Adrenal gland (tissue), 12 donors: ENCODE data around the gene FIGNL2. TPM values are rescaled to one million over a fixed set of nuclear protein-coding genes. Genes with fewer than 3 reads are reported as not detected.
A peak's percentile ranks its signal among the peaks of the same experiment; 100 is the strongest.

Experiments
- DNase-seq, 7 donors: peaks; one replicate each; pipeline ENCODE4 v3.0.0-alpha.2; 2019 to 2020
- H3K27ac ChIP-seq, 5 donors: fragments of 200-600 bp; sonication (generic) in 4 of 5; 1 replicate in 3 of 5; 2 replicates in 2 of 5; pipeline versions ENCODE4 v1.5.1 to v1.8.0; 2016 to 2020; ENCODE audit warnings: mild to moderate bottlenecking in 1 of 5
- H3K27me3 ChIP-seq: fragments of 200-600 bp; 2 replicates; pipeline ENCODE4 v1.8.0; 2021
- H3K36me3 ChIP-seq, 2 donors: fragments of 200-600 bp; replicated peaks in 1 of 2; 1 replicate in 1 of 2; 2 replicates in 1 of 2; pipeline versions ENCODE4 v1.5.1 to v1.8.0; 2018 to 2022
- H3K4me1 ChIP-seq, 2 donors: fragments of 200-600 bp; replicated peaks in 1 of 2; 1 replicate in 1 of 2; 2 replicates in 1 of 2; pipeline versions ENCODE4 v1.5.1 to v1.8.0; 2018 to 2021
- H3K4me3 ChIP-seq, 4 donors: fragments of 200-600 bp; sonication (generic) in 3 of 4; one replicate each; pipeline ENCODE4 v1.5.1; 2016 to 2018
- H3K9me3 ChIP-seq, 3 donors: fragments of 200-600 bp; sonication (generic) in 1 of 3; replicated peaks in 1 of 3; 1 replicate in 2 of 3; 2 replicates in 1 of 3; pipeline versions ENCODE4 v1.5.1 to v1.8.0; 2016 to 2021
- POLR2A ChIP-seq, 2 donors: fragments of 450-650 bp; IDR thresholded peaks; one replicate each; pipeline ENCODE4 v1.6.1; 2017; ENCODE audit warnings: antibody characterized with exemption in 2 of 2, mild to moderate bottlenecking in 2 of 2, moderate library complexity in 1 of 2
- WGBS, 4 donors: extraction: QIAGEN DNeasy Blood & Tissue Kit in 2 of 4; methylation state at CpG; one replicate each; pipeline versions ENCODE4 v1.1.5 to v1.1.7; 2013 to 2017; 5-methylcytosine and 5-hydroxymethylcytosine counted together
- intact Hi-C, 2 donors: fragments of 100-400 bp; cut with DNase I; formaldehyde crosslinking; loops; one replicate each; pipeline versions ENCODE4 v1.14.1 to v1.15.0; 2022 to 2023
- polyA plus RNA-seq, 3 donors: library from polyadenylated mRNA; stranded (reverse); fragments of 200-250 nt in 2 of 3; fragments of 350-450 nt in 1 of 3; fragmentation: Illumina TruSeq in 1 of 3; extraction: RNeasy Lipid Tissue Mini Kit (QIAGEN cat#74804) in 1 of 3; gene quantifications; one replicate each; pipeline ENCODE4 v1.2.3, GENCODE V29; 2013 to 2014
- total RNA-seq, 9 donors: library from RNA; depleted of rRNA in 4 of 9; stranded (reverse); fragments of >200 nt in 4 of 9; fragments of 120-200 nt in 1 of 9; fragmentation: NEBNext Ultra II Directional in 1 of 9; extraction: Animal tissue kit (Norgen Biotek cat#: 25700) in 1 of 9; gene quantifications; one replicate each; pipeline versions ENCODE4 v1.1.0 to v1.2.4, GENCODE V29; 2013 to 2023
- TF ChIP-seq, protein P1 (sequence below), 6 experiments: fragments of 450-650 bp in 4 of 6; fragments of 200-600 bp in 2 of 6; sonication (generic) in 1 of 6; IDR thresholded peaks; 1 replicate in 5 of 6; 2 replicates in 1 of 6; pipeline versions ENCODE4 v1.5.1 to v1.8.0; 2016 to 2021; ENCODE audit warnings: antibody characterized with exemption in 6 of 6, mild to moderate bottlenecking in 2 of 6, moderate library complexity in 1 of 6
- donor health status: healthy with polysubstance abuse.
- donor health status: Bipolar disorder and iron deficiency.
- donor health status: DM: yes; HTN: yes; CAD: no.
- donor health status: DM: no; HTN: no; CAD: no.
- donor health status: DM: no; HTN: no; CAD: no.
- donor health status: DM: yes; HTN: yes; CAD: no.

FIGNL2 gene
- total and polyA plus RNA-seq, 12 donors: 0.04 to 0.32 (median 0.25) TPM; not detected in 1

DNA sequence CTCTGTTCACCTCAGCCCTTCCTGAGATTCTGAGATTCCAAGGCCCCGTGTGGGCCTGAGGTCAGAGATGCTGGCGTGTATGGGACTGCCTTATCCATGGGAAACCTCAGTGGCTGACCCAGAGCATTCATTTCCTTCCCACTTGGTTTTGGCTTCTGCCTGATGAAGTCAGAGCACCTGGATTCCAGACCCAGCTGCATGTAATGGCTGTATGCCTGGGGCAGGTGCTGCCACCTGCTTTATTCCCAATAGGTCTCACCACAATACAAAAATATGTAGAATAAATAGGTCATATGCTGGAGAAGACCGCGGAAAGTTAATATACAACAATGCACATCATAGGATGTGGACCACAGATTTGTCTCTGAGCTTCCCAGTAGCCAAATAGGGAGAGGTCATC, 25.6 kb downstream of the FIGNL2 start:
- TF ChIP-seq, protein P1, sequence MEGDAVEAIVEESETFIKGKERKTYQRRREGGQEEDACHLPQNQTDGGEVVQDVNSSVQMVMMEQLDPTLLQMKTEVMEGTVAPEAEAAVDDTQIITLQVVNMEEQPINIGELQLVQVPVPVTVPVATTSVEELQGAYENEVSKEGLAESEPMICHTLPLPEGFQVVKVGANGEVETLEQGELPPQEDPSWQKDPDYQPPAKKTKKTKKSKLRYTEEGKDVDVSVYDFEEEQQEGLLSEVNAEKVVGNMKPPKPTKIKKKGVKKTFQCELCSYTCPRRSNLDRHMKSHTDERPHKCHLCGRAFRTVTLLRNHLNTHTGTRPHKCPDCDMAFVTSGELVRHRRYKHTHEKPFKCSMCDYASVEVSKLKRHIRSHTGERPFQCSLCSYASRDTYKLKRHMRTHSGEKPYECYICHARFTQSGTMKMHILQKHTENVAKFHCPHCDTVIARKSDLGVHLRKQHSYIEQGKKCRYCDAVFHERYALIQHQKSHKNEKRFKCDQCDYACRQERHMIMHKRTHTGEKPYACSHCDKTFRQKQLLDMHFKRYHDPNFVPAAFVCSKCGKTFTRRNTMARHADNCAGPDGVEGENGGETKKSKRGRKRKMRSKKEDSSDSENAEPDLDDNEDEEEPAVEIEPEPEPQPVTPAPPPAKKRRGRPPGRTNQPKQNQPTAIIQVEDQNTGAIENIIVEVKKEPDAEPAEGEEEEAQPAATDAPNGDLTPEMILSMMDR (IDR thresholded peaks at IDR 0.05): no peak
- no peaks in the 10 kb centered on the region for H3K36me3 ChIP-seq
- H3K9me3 ChIP-seq: no peaks in the 10 kb centered on the region
- DNase-seq: no peak
- H3K27me3 ChIP-seq: peaks cover 12% of the 10 kb centered on the region
- intact Hi-C loops: loop anchor here in 1 of 2 donors (10.0 kb wide), 1 partner anchor 398 kb away; the partner anchor contains the start of gene SLC4A8
- no peak overlapping the region for H3K27ac ChIP-seq
- WGBS, 4 donors: 90 to 97% (median 90%) methylated on average over 4 of the region's 4 CpGs
- H3K4me1 ChIP-seq: no peaks in the 10 kb centered on the region
- no peak overlapping the region for H3K4me3 ChIP-seq

DNA sequence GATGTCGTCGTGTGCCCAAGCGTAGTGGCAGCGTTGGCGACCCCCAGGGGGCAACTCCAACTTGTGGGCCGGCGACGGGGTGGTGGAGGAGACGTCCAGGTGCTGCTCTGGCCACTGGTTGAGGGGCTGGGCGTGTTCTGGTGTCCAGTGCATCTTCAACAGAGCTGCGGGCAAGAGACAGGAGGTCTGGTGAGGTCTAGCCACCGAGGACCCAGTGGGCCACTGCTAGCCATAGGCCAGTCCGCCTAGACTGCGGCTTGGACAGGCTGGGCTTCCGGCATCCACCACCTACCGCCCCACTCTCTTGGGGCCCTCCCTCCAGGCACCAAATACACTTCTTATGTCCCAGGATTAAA, 26.3 kb downstream of the FIGNL2 start:
- DNase-seq: no peak
- Histone ChIP-seq H3K4me3 (no peak overlapping the region), H3K27ac (no peak overlapping the region), H3K27me3 (peaks cover 12% of the 10 kb centered on the region), H3K4me1 (no peaks in the 10 kb centered on the region), H3K36me3 (no peaks in the 10 kb centered on the region), H3K9me3 (no peaks in the 10 kb centered on the region)
- TF ChIP-seq, protein P1 (IDR thresholded peaks at IDR 0.05): no peak
- TF ChIP-seq POLR2A (IDR thresholded peaks at IDR 0.05): no peak
- intact Hi-C loops: loop anchor here in 1 of 2 donors (10.0 kb wide), 1 partner anchor 397 kb away; the partner anchor contains the start of gene SLC4A8
- 91 to 96% (median 91%) methylated on average over 5 to 16 of the region's 16 CpGs for WGBS, 4 donors

DNA sequence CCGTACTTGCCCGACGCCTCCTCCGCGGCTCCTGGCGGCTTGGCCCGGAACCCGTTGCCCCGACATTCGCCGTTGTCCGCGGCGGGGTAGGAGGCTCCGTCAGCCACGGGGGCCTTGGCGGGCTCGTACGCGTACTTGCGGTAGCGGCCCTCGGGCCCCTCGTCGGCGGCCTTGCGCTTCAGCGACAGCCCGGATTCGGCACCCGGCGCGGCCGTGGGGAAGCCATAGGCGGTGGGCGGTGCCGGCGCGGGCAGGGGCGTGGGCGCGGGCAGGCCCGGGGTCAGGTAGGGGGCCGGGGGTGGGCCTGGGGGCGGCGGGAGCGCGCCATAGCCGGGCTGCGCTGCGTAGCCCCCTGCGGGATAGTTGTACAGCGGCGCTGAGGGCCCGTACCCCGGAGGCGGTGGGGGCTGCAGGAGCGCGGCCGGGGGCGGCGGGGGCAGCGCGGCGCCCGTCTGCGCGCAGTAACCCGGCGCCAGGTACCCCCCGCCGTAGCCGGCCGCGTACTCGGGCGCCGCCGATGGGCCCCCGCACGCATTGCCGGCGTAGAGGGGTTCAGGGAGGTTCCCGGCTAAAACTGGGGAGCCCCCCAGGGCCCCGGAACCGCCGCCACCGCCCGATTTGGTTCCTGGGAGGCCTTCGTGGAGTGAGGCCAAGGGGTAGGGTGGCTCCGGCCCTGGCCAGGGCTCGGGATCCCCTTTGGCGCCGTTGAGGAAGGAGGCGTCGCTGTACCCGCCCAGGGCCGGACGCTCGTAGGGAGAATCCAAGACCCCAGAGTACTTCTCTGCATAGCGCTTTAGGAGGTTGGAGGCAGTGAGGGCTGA, 26.9 kb downstream of the FIGNL2 start:
- no peak for TF ChIP-seq POLR2A (IDR thresholded peaks at IDR 0.05)
- TF ChIP-seq, protein P1 (IDR thresholded peaks at IDR 0.05): no peak
- 21 to 34% (median 29%) methylated on average over 15 to 101 of the region's 101 CpGs for WGBS, 4 donors
- no peak for DNase-seq
- Histone ChIP-seq H3K27me3 (peaks cover 12% of the 10 kb centered on the region), H3K27ac (peak overlapping the region in 1 of 5 donors; percentile 55), H3K4me3 (peak overlapping the region in 1 of 4 donors; percentile 60), H3K9me3 (no peaks in the 10 kb centered on the region), H3K36me3 (no peaks in the 10 kb centered on the region), H3K4me1 (no peaks in the 10 kb centered on the region)
- intact Hi-C loops: loop anchor here in 1 of 2 donors (10.0 kb wide), 1 partner anchor 397 kb away; the partner anchor contains the start of gene SLC4A8

DNA sequence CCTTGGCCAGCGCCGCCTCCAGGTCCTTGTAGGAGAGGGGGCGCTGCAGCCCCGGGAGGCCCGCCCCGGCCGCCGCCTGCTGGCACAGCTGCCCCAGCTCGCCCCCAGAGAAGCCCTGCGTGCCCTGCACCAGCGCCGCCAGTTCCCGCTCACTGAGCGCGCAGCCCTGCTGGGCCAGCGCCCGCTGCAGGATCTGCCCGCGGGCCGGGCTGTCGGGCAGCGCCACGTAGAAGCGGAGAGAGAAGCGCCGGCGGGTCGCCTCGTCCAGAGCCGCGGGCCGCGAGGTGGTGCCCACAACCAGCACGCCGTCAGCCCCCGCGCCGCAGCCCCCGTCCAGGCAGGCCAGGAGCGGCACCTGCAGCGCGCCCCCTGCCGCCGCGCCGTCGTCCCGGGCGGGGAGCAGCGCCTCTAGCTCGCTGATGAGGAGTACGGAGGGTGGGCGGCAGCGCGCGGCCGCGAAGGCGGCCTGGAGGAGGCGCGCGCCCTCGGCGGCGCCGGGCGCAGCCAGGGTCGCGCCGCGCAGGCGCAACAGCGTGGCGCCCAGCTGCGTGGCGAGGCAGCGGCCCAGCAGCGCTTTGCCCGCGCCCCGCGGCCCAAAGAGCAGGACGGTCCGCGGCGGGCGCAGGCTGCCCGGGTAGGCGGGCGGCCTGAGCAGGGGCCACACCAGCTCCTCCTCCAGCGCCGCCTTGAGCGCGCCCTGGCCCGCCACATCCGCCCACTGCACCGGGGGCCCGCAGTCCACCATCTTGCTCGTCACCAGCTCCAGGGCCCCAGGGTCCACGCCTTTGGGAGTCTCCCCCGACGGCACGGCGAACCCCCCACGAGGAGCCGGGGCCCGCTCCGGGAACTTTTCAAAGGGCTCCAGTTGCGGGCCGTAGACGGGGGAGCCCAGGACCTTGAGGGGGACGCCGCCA, 27.7 kb downstream of the FIGNL2 start:
- no peaks in the 10 kb centered on the region for H3K36me3 ChIP-seq

More for the DNA sequence above, 27.7 kb downstream of the FIGNL2 start:
- intact Hi-C loops: loop anchor here in 1 of 2 donors (10.0 kb wide), 1 partner anchor 396 kb away; the partner anchor contains the start of gene SLC4A8
- Histone ChIP-seq H3K4me1 (no peaks in the 10 kb centered on the region), H3K9me3 (no peaks in the 10 kb centered on the region), H3K4me3 (peak overlapping the region in 1 of 4 donors; percentile 60), H3K27ac (peak overlapping the region in 1 of 5 donors; percentile 55), H3K27me3 (peaks cover 12% of the 10 kb centered on the region)
- DNase-seq: peak in 2 of 7 donors; percentile 26 to 35
- 13 to 20% (median 16%) methylated on average over 2 to 113 of the region's 113 CpGs for WGBS, 4 donors
- TF ChIP-seq, protein P1 (IDR thresholded peaks at IDR 0.05): no peak
- peak in 1 of 2 donors; percentile 23 for TF ChIP-seq POLR2A (IDR thresholded peaks at IDR 0.05)
